GM18951 (cell line): ENCODE data around the gene CACNA1S.

ENCODE experiments used
- POLR2A ChIP-seq: IDR thresholded peaks from 4 replicates; pipeline ENCODE4 v1.6.1; 2011; ENCODE audit warnings: mild to moderate bottlenecking; ENCODE audit not compliant: insufficient read length, insufficient read depth; ENCODE audit errors: extremely low read depth
- in situ Hi-C: fragments of 300-500 bp; cut with MboI; formaldehyde crosslinking; loops from one replicate; pipeline ENCODE4 v1.12.0; 2022; ENCODE audit warnings: low sequenced_read_pairs, mixed read lengths, inconsistent platforms; ENCODE audit not compliant: unreplicated experiment

CACNA1S gene

DNA sequence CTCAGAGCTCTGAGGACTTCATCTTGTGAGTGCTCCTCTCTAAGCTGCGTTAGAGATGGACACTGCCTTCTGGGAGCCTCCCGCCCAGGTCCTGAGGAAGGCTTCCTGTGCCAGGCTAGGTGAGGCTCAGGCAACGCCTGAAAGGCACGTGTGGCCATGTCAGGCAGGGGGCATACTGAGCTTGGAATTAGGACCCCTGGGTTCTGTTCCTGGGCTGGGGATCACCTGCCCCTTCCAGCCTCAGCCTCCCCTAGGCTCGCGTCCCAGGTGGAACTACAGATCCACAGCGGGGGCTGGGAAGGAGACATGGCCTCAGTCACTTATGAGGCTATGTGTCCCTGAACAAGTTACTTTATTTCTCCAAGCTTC lies 24.8 kb upstream of the CACNA1S start:
- no peak for TF ChIP-seq POLR2A
- in situ Hi-C loops, result no loop called here

DNA sequence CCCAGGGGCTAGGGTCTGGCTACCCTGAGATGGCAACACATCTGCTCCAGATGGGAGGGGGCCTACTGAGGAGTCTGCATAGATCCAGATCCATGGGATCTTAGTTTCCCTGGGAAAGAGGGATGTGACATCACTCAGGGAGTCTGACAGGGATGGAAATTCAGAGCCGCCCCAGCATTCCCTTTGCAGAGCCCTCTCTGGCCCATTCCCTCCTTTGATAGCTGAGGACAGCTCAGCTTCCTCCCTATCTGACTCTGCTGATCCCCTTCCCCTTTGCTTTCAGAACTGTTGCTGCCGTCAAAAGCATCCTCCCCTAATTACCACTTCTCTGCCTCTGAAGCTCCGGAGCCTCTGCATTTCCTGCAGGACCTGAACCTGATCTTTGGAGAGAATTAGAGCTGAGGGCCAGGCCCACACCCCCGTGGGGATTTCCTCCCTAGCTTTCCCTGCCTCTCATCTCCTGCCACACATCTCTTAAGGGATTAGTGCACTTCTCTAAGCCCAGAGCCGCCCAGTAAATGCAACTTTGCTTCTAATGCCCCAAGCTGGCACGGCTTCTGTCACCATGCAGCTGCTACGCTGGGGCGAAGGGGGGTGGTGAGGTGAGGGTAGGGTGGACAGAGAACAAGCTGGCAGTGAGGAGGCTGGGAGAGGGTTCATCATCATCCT lies 24.3 kb upstream of the CACNA1S start:
- in situ Hi-C loops, result no loop called here
- TF ChIP-seq POLR2A, result no peak

DNA sequence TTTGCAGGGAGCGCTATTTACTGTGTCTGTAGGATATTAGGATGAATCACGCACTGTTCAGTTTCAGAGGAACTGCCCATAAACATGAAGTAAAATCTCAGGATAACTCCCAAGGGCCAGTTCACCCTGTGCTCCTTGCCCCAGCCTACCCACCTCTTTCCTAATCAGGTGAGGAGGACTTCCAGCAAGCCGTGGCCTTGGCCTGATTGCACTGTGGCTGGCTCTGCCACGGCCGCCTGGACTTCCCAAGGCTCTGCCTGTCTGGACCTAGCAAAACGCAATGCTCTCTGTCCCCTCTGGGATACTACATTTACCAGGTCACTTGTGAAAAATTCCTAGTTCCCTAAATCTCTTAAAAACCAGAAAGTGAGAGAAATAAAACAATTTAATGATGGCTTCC lies 22.2 kb upstream of the CACNA1S start:
- no peak for TF ChIP-seq POLR2A
- in situ Hi-C loops, result no loop called here

DNA sequence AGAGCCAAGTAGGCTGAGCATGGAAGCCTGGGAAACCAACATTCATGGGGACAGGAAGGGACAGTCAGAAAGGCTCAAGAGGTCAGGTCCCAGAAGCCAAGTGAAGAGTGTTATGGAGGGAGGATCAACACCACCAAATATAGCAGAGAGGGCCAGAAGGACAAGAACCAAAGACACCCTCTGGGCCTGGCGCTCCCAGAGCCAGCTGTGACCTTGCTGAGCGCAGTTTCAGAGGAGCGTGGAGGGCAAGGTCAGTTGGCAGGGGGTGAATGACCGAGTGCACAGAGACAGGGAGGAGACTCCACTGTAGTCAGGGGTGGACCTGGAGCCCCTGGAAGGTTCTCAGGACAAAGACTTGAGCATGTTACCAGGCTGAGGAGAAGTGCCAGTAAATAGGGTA lies 19.2 kb upstream of the CACNA1S start:
- in situ Hi-C loops, result no loop called here
- no peak for TF ChIP-seq POLR2A

DNA sequence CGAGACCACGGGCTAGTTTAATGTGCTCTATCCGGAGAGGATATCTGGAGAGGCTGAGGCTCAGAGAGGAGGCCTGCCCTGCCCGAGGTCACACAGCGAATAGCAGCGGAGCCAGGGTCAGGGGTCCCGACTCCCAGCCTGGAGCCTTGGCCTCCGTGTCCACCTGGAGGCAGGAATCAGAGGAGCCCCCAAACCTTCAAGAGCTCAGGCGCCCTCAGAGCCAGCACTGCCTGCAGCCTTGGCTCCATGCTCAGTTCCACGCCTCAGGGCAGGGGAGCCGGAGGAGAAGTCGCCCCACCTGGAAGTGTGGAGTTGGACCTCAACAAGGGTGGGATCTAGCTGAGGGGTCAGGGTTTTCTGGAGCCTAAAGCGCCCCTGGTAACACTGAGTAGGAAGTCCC lies 16.7 kb upstream of the CACNA1S start:
- TF ChIP-seq POLR2A, result no peak
- in situ Hi-C loops, result no loop called here

DNA sequence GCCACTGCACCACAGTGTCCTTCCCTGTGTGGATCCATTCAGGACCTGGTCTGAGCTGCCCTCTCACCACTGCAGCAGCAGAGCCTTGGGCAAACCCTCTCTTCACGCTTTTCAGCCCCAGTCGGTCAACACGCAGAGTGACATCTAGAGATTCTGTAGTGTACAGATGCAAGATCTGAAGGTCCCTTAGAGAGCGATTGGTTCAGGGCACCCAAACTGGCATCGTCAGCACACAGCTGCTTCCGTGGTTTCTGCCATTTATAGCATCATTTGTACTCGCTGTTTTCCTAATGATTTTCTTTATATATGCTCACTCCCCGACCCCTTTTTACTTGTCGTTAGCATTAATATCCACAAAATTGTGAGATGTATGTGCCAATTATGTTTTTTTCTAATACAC lies 16.2 kb upstream of the CACNA1S start:
- in situ Hi-C loops, result no loop called here

DNA sequence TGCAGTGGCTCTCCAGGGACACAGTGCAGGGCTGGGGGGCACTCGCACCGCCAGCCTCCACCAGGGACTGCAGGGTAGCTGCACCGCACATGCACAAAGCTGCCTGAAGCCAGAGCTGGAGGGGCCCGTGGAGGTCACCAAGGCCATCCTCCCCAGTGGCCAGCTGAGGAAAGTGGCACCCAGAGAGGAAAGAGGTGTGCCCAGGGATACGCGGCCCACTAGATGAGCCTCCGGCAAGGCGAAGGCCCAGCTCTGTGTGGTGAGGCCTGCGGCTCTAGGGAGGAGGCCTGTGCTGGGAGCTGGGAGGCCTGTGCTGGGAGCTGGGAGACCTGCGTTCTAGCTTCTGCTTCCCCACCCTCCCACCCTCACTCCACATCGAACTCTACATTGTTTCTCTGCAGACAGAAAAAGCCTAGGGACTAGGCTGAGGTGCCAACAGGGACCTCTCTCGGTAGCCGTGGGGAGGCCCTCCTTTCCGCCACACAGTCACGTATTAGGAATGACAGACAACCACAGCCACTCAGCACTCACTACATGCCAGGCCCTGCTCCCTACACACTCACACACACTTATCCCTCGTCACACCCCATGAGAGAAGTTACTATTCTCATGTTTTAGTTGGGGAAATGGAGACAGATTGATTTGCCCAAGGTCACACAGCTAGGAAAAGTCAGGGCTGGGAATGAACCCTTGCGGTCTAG lies 15.7 kb upstream of the CACNA1S start:
- no peak for TF ChIP-seq POLR2A
- in situ Hi-C loops, result no loop called here

More for the DNA sequence above, 16.2 kb upstream of the CACNA1S start:
- no peak for TF ChIP-seq POLR2A

DNA sequence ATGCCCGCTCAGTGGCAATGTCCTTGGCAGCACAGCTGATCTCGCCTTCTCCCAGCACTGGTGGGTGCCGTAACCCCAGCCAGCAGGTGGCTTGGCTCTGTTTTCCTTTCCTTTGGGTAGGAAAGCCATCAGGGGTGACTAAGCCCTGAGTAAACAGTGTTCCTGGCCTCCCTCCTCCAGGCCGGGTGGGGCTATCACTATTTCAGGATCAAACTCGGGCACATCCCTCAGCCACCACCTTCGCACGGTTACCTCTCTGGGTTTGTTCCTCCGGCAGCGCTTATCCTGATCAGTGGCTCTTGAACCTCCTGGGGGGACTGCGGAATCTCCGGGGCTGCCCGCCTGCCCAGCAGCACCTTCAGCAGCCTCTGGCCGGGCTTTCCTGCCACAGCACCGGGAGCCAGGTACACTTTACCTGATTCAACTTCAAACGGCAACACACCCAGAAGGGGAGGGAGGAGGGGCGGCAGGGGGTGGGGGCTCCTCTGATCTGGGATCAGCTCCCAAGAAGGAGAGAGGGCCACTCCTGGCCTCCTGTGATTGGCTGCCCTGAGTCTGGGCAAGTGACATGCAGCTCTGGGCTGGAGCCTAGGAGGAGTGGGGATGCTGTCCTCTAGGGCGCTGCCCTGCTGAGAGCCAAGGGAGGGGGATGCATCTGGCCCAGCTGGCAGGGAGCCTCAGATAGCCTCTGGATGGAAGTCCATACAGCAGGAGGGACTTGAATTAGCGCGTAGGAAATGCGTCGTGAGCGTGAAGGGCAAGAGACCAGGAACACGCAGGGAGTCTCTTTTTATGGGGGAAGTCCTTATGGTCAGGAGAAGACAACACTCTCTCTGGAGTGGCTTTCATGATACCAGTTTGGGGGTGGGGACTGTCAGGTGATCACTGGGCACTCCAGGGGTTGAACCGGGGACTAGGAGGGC lies 14.9 kb upstream of the CACNA1S start, which contains the start of gene ASCL5:
ASCL5 (minus strand) TSS at position 353 of the 923 bp plus-strand sequence. CDS start 11,812 bp downstream, outside the sequence.
- in situ Hi-C loops, result no loop called here
- TF ChIP-seq POLR2A, result no peak

DNA sequence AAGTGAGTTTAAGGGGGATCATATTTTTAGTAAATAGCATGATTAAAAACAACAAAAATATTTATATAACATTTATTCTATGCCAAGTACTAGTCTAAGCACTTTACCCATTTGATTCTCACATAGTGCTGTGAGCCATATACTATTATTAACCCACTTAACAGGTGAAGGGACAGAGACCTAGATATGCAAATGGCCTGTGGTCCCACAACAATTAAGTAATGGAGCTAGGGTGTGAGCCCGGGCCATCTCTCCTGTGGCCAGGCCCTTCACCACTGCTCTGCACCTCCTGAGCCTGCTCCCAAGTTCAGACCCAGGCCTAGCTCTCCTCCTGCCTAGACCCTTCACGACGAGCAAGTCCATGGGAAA lies 14.2 kb upstream of the CACNA1S start:
- in situ Hi-C loops, result no loop called here

DNA sequence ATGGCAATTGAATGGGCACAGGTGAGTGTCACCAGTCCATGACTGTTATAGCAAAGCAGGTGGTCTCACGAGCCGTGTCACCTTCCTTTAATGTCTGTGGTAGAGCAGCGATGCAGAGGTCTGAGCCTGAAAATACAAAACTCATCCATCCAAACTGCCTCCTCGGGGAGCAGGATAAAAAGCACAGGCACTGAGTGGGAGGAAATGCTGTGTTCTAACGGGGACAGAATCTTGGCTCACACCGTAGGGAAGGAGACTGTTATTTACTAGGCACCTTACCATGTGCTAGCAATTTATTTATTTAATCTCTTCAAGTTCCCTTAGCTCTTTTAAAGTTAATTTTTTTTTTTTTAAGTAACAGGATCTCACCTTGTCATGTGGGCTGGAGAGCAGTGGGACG lies 13.6 kb upstream of the CACNA1S start:
- TF ChIP-seq POLR2A, result no peak
- in situ Hi-C loops, result no loop called here

More for the DNA sequence above, 14.2 kb upstream of the CACNA1S start:
- no peak for TF ChIP-seq POLR2A

DNA sequence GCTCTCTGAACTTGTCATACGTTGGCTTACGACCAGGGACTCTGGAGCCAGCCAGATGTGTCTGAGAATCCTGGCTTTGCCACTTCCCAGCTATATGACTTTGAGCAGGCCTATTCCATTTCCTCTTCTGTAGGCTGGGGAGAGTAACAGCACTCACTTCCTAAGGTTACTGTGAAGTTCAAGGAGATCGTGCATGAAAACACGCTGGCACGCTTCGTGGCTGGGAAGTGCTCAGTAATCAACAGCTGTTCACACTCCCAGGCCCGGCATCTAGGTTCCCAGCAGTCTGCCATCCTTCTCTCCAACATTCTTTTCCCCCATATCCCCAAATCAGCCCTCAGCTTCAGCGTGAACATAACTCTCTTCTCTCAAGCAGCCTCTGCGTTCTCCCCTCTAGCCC lies 12.8 kb upstream of the CACNA1S start:
- in situ Hi-C loops, result no loop called here
- no peak for TF ChIP-seq POLR2A

DNA sequence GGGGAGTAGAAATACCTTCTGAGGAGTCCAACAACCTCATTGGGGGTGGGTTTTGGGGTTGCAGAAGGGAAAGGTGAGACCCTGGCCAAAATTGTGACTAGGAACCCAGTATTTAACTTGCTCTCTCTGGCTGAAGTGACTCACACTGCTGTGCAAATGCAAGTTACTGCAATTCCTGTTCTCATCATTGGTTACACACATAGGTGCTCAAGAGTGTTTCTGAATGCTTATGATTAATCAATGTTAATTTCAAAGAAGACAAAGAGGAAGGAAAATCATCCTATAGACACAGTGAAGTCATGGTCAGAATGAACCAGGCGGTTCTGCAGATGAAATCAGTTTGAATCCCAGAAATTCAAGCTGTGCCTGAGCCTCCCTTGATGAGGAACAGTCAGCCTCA lies 11.6 kb upstream of the CACNA1S start:
- no peak for TF ChIP-seq POLR2A
- in situ Hi-C loops, result no loop called here

DNA sequence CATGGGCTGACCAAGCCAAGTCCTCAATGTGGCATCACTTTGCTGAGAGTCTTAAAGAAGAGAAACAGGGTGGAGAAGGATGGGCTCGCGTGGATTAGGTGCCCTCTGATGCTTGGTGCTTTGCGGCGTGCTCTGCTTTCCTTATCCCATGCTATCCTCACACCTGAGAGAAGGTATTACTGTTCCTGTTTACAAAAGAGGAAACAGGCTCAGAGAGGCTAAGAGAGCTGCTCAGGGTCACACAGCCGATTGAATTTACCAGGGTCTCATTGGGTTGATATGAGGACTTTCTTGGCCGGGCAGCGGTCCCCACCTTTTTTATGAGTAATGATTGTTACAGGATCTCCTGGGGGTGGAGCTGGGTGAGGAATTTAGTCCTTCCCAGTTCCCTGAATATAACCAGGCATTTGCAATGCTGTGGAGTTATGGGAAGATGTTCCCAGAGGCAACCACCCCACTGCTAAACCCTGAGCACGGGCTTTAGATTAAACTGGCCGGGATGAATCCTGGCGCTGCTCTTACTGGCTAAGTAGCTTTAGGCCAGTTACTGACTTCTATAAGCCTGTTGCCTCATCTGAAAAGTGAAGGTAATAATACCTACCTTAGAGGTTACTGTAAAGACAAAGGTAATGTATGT lies 10.2 kb upstream of the CACNA1S start:
- no peak for TF ChIP-seq POLR2A
- in situ Hi-C loops, result no loop called here
